CD4-positive, alpha-beta T cell (primary cell): ENCODE data around the gene IQSEC3. TPM values are rescaled to one million over a fixed set of nuclear protein-coding genes. Genes with fewer than 3 reads are reported as not detected.

Experiments used
- ATAC-seq: fragments of 200-7000 bp; cut with Tn5 transposase; one replicate; pipeline ENCODE4 v1.10.0; 2022; ENCODE audit warnings: mild to moderate bottlenecking; ENCODE audit not compliant: poor library complexity
- CTCF ChIA-PET: fragments of 350-600 bp; sonication (Branson Sonifier 250); formaldehyde crosslinking; loops from one replicate; lab custom pipeline; 2021; ENCODE audit warnings: antibody characterized with exemption, inconsistent platforms; lab: Charles Lee
- POLR2A ChIA-PET: fragments of 350-600 bp; sonication (Branson Sonifier 250); formaldehyde crosslinking; loops from one replicate; lab custom pipeline; 2021; ENCODE audit warnings: antibody characterized with exemption, inconsistent platforms; lab: Charles Lee
- DNase-seq, 14 experiments: peaks; one replicate each; pipeline ENCODE4 v3.0.0-alpha.2; 2013 to 2020; ENCODE audit warnings: mixed read lengths in 2 of 14
- H3K27ac ChIP-seq, 2 donors: one replicate each; pipeline versions ENCODE4 v1.5.1 to v1.7.0; 2013; ENCODE audit warnings: low read length in 2 of 2, low read depth in 1 of 2, mild to moderate bottlenecking in 1 of 2
- H3K27me3 ChIP-seq, 2 experiments: 1 replicate in 1 of 2; 2 replicates in 1 of 2; pipeline versions ENCODE4 v1.6.1 to v1.7.0; 2013; ENCODE audit warnings: low read length in 2 of 2, control low read depth in 1 of 2, mild to moderate bottlenecking in 1 of 2, moderate library complexity in 1 of 2; ENCODE audit not compliant: insufficient read depth in 2 of 2, control insufficient read depth in 1 of 2
- H3K36me3 ChIP-seq: one replicate; pipeline ENCODE4 v1.6.1; 2013; ENCODE audit warnings: low read length, control low read depth; ENCODE audit not compliant: insufficient read depth
- H3K4me1 ChIP-seq: one replicate; pipeline ENCODE4 v1.6.1; 2013; ENCODE audit warnings: low read length, control low read depth; ENCODE audit not compliant: insufficient read depth
- H3K4me3 ChIP-seq: one replicate; pipeline ENCODE4 v1.5.1; 2013; ENCODE audit warnings: mild to moderate bottlenecking, low read length, moderate library complexity
- H3K9me3 ChIP-seq, 2 experiments: 1 replicate in 1 of 2; 2 replicates in 1 of 2; pipeline versions ENCODE4 v1.6.1 to v1.7.0; 2013; ENCODE audit warnings: low read length in 2 of 2, mild to moderate bottlenecking in 2 of 2, control low read depth in 1 of 2, moderate library complexity in 1 of 2; ENCODE audit not compliant: control insufficient read depth in 1 of 2, insufficient read depth in 1 of 2
- H3K27ac Mint-ChIP-seq: one replicate; pipeline ENCODE4 v1.8.0; 2020; ENCODE audit warnings: mixed read lengths
- H3K27me3 Mint-ChIP-seq: one replicate; pipeline ENCODE4 v1.8.0; 2021; ENCODE audit warnings: mixed read lengths
- H3K36me3 Mint-ChIP-seq: one replicate; pipeline ENCODE4 v1.8.0; 2021; ENCODE audit warnings: low read depth, mixed read lengths
- H3K4me1 Mint-ChIP-seq: one replicate; pipeline ENCODE4 v1.8.0; 2021; ENCODE audit warnings: low read depth, mixed read lengths
- H3K4me3 Mint-ChIP-seq: one replicate; pipeline ENCODE4 v1.8.0; 2020; ENCODE audit warnings: mild to moderate bottlenecking, mixed read lengths
- H3K9me3 Mint-ChIP-seq: one replicate; pipeline ENCODE4 v1.8.0; 2020; ENCODE audit warnings: mixed read lengths
- CTCF ChIP-seq: fragments of 200-600 bp; IDR thresholded peaks from one replicate; pipeline ENCODE4 v1.8.0; 2022; ENCODE audit warnings: antibody characterized with exemption, mild to moderate bottlenecking
- intact Hi-C, 2 experiments: fragments of 100-400 bp; cut with DNase I in 1 of 2; cut with micrococcal nuclease in 1 of 2; formaldehyde crosslinking; loops; one replicate each; pipeline versions ENCODE4 v1.15.1 to v1.9.0; 2023 to 2025; cut with DNase I, micrococcal nuclease
- total RNA-seq, 174 experiments: library from RNA in 2 of 174; stranded (reverse) in 2 of 174; gene quantifications; one replicate each; pipeline ENCODE4 v1.2.3 and lab custom pipeline; 2021 to 2026

The IQSEC3 gene
- total RNA-seq, 2 experiments from 2014 or later, result 0.19 TPM; not detected in 1

GRCh38 chr12:166425-167075, 100.0 kb downstream of the IQSEC3 start:
- no peaks in the 10 kb centered on the region for H3K27me3 ChIP-seq
- Mint-ChIP-seq H3K4me3 (no peak overlapping the region), H3K4me1 (peaks cover 12% of the 10 kb centered on the region), H3K9me3 (no peaks in the 10 kb centered on the region), H3K27ac (no peak overlapping the region), H3K27me3 (peaks cover 31% of the 10 kb centered on the region), H3K36me3 (no peaks in the 10 kb centered on the region)
- no peak for TF ChIP-seq CTCF
- DNase-seq (no peak), ATAC-seq (no peak)
- no peak overlapping the region for H3K4me3 ChIP-seq
- peaks cover 6% of the 10 kb centered on the region for H3K4me1 ChIP-seq
- ChIA-PET CTCF (no interaction called here), POLR2A (no interaction called here)
- no peaks in the 10 kb centered on the region for H3K9me3 ChIP-seq
- no peaks in the 10 kb centered on the region for H3K36me3 ChIP-seq
- no peak overlapping the region for H3K27ac ChIP-seq
- intact Hi-C loops, result no loop called here

DNA sequence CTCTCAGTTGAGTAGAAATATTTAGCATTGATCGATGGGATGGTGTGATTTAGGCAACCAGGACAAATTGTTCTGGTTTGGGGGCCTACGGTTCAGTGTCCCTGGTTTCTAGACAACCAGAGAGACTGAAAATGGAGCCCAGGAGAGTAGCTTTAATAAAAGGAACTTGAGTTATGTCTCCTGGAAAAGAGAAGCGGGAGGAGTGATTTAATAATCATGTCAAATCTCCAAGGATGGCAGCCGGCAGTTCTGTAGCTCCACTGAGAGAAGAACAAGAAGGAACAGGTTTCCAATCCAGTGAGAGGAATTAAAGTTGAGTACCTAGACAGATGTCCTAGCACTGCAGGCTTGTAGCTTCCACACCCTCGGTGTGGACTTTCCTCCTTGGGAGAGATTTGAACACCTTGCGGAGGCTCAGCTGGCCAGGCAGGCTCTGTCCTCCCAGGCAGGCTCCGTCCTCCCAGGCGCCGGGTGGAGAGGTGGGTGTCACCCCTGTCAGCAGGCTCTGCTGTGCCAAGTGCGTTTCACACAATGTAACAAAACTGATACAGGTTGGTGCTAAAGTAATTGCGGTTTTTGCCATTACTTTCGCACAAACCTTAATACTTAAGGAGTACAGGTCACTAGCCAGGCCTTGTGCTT, 101.5 kb downstream of the IQSEC3 start:
- Histone ChIP-seq H3K36me3 (no peaks in the 10 kb centered on the region), H3K9me3 (peaks cover 0 to 4% of the 10 kb centered on the region in 2 experiments), H3K27me3 (peaks cover 0 to 7% of the 10 kb centered on the region in 2 experiments), H3K4me3 (no peak overlapping the region), H3K4me1 (peaks cover 6% of the 10 kb centered on the region), H3K27ac (no peak overlapping the region)
- peaks cover 38% of the 10 kb centered on the region for H3K27me3 Mint-ChIP-seq
- H3K4me1 Mint-ChIP-seq, result peaks cover 12% of the 10 kb centered on the region
- DNase-seq (no peak), ATAC-seq (no peak)
- intact Hi-C loops, result no loop called here
- no peaks in the 10 kb centered on the region for H3K9me3 Mint-ChIP-seq
- POLR2A ChIA-PET, result no interaction called here
- CTCF ChIA-PET, result no interaction called here
- H3K36me3 Mint-ChIP-seq, result no peaks in the 10 kb centered on the region
- TF ChIP-seq CTCF, result no peak
- H3K27ac Mint-ChIP-seq, result no peak overlapping the region
- no peak overlapping the region for H3K4me3 Mint-ChIP-seq

- Mint-ChIP-seq H3K27me3 (peaks cover 40% of the 10 kb centered on the region), H3K4me3 (no peak overlapping the region), H3K4me1 (peaks cover 12% of the 10 kb centered on the region), H3K27ac (no peak overlapping the region), H3K36me3 (no peaks in the 10 kb centered on the region), H3K9me3 (no peaks in the 10 kb centered on the region)
- Histone ChIP-seq H3K4me3 (no peak overlapping the region), H3K36me3 (no peaks in the 10 kb centered on the region), H3K4me1 (peaks cover 6% of the 10 kb centered on the region), H3K27me3 (peaks cover 0 to 10% of the 10 kb centered on the region in 2 experiments), H3K27ac (no peak overlapping the region), H3K9me3 (peaks cover 0 to 5% of the 10 kb centered on the region in 2 experiments)
- TF ChIP-seq CTCF, result no peak
- intact Hi-C loops, result no loop called here
- ATAC-seq (no peak), DNase-seq (no peak)
- ChIA-PET POLR2A (no interaction called here), CTCF (no interaction called here)
Observed at GRCh38 chr12:168763-169525, 102.4 kb downstream of the IQSEC3 start.
